Measurements from ENCODE around the gene KANSL1L. TPM values are rescaled to one million over a fixed set of nuclear protein-coding genes. Genes with fewer than 3 reads are reported as not detected.
"Not testable (repeated sequence)": the region's sequence is repeated elsewhere in the genome, so short reads cannot be mapped to it uniquely, and the experiment has no call there.

KANSL1L gene
- total and polyA plus RNA-seq, 10 of the 15 experiments (the other 5 are each of a cell fraction or from before 2014, with no cell fraction given), result 1.2 to 9.5 (median 3.7) TPM

DNA sequence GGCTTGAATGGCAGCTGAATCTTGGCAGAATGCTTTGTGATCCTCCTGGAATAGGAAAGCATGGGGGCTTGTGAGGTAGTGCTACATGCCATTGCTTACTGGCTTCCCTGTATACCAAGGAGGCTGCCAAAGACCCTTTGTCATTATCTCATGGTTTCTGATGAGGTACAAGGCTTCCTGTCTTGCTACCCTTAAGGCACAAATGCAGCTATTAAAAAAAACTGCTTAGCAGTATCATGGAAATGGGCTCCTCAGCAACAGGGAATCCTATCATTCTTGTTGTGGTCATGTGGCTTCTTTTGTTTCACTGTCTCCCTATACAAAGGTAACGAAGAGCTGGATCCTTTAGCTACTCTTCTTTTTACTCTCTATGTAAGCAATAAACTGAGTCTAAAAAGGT lies 6.6 kb upstream of the KANSL1L start:
- ATAC-seq, result no peak
- Histone ChIP-seq H3K27me3 (replicated peaks in 1 of 2; ENCODE audit: control insufficient read depth in 2 of 2, insufficient read depth in 2 of 2, low read length in 1 of 2) (no peaks in the 10 kb centered on the region), H3K4me2 (ENCODE audit: control insufficient read depth, insufficient read depth) (no peak overlapping the region), H2AFZ (ENCODE audit: control insufficient read depth, low read depth, low read length) (no peak overlapping the region), H3K79me2 (ENCODE audit: control insufficient read depth, insufficient read depth, low read length) (no peaks in the 10 kb centered on the region), H3K4me1 (ENCODE audit: control insufficient read depth, insufficient read depth, low read length) (no peaks in the 10 kb centered on the region), H3K36me3 (ENCODE audit: control insufficient read depth in 2 of 2, insufficient read depth in 2 of 2, low read length in 1 of 2) (no peaks in the 10 kb centered on the region), H4K20me1 (ENCODE audit: control insufficient read depth, insufficient read depth) (no peaks in the 10 kb centered on the region), H3K4me3 (no peak overlapping the region), H3K9ac (ENCODE audit: control insufficient read depth, insufficient read depth, low read length) (no peak overlapping the region), H3K9me3 (replicated peaks; ENCODE audit: control insufficient read depth, insufficient read depth, low read length) (no peaks in the 10 kb centered on the region), H3K27ac (ENCODE audit: control insufficient read depth, insufficient read depth) (no peak overlapping the region)
- no TSS peak for BruUV-seq (replicated peaks)
- WGBS (ENCODE audit: insufficient coverage, insufficient replicate concordance, low lambda C conversion rate, missing lambda C conversion rate), result 0% methylated on average over 1 of the region's 1 CpG
- in situ Hi-C loops (cut with MboI), result loop anchor here (25.0 kb wide), 1 partner anchor 1790 kb away; no protein-coding TSS in a partner anchor
- POLR2A ChIA-PET, result no interaction called here
- intact Hi-C loops (cut with micrococcal nuclease; ENCODE audit: unreplicated experiment), result no loop called here
- RAD21 ChIA-PET (ENCODE audit: unreplicated experiment), result interaction anchor here (0.6 to 1.1 kb wide), 2 partner anchors 26 to 100 kb away, joined by 3 read pairs; no protein-coding TSS in a partner anchor
- TF ChIP-seq, protein P1, sequence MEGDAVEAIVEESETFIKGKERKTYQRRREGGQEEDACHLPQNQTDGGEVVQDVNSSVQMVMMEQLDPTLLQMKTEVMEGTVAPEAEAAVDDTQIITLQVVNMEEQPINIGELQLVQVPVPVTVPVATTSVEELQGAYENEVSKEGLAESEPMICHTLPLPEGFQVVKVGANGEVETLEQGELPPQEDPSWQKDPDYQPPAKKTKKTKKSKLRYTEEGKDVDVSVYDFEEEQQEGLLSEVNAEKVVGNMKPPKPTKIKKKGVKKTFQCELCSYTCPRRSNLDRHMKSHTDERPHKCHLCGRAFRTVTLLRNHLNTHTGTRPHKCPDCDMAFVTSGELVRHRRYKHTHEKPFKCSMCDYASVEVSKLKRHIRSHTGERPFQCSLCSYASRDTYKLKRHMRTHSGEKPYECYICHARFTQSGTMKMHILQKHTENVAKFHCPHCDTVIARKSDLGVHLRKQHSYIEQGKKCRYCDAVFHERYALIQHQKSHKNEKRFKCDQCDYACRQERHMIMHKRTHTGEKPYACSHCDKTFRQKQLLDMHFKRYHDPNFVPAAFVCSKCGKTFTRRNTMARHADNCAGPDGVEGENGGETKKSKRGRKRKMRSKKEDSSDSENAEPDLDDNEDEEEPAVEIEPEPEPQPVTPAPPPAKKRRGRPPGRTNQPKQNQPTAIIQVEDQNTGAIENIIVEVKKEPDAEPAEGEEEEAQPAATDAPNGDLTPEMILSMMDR (IDR thresholded peaks at IDR 0.05 in 2 of 3, conservative IDR thresholded peaks at IDR 0.05 in 1 of 3; ENCODE audit: control insufficient read depth in 2 of 3, extremely low read depth in 1 of 3, insufficient read depth in 1 of 3, low read depth in 3 of 3, low read length in 3 of 3), result no peak
- no peak for TF ChIP-seq NFYA (IDR thresholded peaks at IDR 0.05; ENCODE audit: borderline replicate concordance, low read depth, low read length)
- TF ChIP-seq NBN (IDR thresholded peaks at IDR 0.05), result no peak
- TF ChIP-seq, protein P2, sequence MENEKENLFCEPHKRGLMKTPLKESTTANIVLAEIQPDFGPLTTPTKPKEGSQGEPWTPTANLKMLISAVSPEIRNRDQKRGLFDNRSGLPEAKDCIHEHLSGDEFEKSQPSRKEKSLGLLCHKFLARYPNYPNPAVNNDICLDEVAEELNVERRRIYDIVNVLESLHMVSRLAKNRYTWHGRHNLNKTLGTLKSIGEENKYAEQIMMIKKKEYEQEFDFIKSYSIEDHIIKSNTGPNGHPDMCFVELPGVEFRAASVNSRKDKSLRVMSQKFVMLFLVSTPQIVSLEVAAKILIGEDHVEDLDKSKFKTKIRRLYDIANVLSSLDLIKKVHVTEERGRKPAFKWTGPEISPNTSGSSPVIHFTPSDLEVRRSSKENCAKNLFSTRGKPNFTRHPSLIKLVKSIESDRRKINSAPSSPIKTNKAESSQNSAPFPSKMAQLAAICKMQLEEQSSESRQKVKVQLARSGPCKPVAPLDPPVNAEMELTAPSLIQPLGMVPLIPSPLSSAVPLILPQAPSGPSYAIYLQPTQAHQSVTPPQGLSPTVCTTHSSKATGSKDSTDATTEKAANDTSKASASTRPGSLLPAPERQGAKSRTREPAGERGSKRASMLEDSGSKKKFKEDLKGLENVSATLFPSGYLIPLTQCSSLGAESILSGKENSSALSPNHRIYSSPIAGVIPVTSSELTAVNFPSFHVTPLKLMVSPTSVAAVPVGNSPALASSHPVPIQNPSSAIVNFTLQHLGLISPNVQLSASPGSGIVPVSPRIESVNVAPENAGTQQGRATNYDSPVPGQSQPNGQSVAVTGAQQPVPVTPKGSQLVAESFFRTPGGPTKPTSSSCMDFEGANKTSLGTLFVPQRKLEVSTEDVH (IDR thresholded peaks at IDR 0.05; ENCODE audit: low read depth, partially characterized antibody), result no peak
- no peak for TF ChIP-seq PML (IDR thresholded peaks at IDR 0.05; ENCODE audit: low read length)
- TF ChIP-seq, protein P3, sequence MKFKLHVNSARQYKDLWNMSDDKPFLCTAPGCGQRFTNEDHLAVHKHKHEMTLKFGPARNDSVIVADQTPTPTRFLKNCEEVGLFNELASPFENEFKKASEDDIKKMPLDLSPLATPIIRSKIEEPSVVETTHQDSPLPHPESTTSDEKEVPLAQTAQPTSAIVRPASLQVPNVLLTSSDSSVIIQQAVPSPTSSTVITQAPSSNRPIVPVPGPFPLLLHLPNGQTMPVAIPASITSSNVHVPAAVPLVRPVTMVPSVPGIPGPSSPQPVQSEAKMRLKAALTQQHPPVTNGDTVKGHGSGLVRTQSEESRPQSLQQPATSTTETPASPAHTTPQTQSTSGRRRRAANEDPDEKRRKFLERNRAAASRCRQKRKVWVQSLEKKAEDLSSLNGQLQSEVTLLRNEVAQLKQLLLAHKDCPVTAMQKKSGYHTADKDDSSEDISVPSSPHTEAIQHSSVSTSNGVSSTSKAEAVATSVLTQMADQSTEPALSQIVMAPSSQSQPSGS (IDR thresholded peaks at IDR 0.05; ENCODE audit: low read length), result no peak
- no peak for TF ChIP-seq TAF1 (IDR thresholded peaks at IDR 0.05; ENCODE audit: borderline replicate concordance, low read depth, low read length)
- CTCF ChIA-PET, result interaction anchor here (0.7 to 1.1 kb wide), 2 partner anchors 104 to 156 kb away, joined by 3 to 6 read pairs; no protein-coding TSS in a partner anchor
- no peak for FAIRE-seq
- no peak for DNase-seq (ENCODE audit: low read depth, low spot score)
- SMC1A ChIA-PET (ENCODE audit: uncharacterized antibody, unreplicated experiment), result interaction anchor here (0.8 to 1.6 kb wide), 7 partner anchors 10 to 206 kb away, joined by 3 to 10 read pairs (median 3); no protein-coding TSS in a partner anchor

DNA sequence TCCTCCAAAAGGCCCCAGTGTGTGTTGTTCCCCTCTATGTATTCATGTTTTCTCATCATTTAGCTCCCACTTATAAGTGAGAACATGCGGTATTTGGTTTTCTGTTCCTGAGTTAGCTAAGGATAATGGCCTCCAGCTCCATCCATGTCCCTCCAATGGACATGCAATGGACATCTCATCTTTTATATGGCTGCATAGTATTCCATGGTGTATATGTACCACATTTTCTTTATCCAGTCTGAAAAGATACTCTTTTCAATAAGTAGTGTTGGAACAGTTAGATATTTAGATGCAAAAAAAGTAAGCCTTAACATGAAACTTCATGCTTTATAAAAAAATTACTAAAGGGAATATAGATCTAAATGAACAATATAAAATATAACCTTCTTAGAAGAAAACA lies 5.9 kb upstream of the KANSL1L start:
- WGBS (ENCODE audit: insufficient coverage, insufficient replicate concordance, low lambda C conversion rate, missing lambda C conversion rate), result 92% methylated on average over 1 of the region's 1 CpG
- H3K4me2 ChIP-seq (ENCODE audit: control insufficient read depth, insufficient read depth); H3K9ac ChIP-seq (ENCODE audit: control insufficient read depth, insufficient read depth, low read length); H3K79me2 ChIP-seq (ENCODE audit: control insufficient read depth, insufficient read depth, low read length); BruUV-seq (replicated peaks); H3K36me3 ChIP-seq (ENCODE audit: control insufficient read depth in 2 of 2, insufficient read depth in 2 of 2, low read length in 1 of 2); H3K4me1 ChIP-seq (ENCODE audit: control insufficient read depth, insufficient read depth, low read length); FAIRE-seq; intact Hi-C loops (cut with micrococcal nuclease; ENCODE audit: unreplicated experiment); DNase-seq (ENCODE audit: low read depth, low spot score); H2AFZ ChIP-seq (ENCODE audit: control insufficient read depth, low read depth, low read length); H3K27me3 ChIP-seq (replicated peaks in 1 of 2; ENCODE audit: control insufficient read depth in 2 of 2, insufficient read depth in 2 of 2, low read length in 1 of 2); H3K27ac ChIP-seq (ENCODE audit: control insufficient read depth, insufficient read depth); H3K9me3 ChIP-seq (replicated peaks; ENCODE audit: control insufficient read depth, insufficient read depth, low read length); ATAC-seq; H3K4me3 ChIP-seq; H4K20me1 ChIP-seq (ENCODE audit: control insufficient read depth, insufficient read depth): not testable (repeated sequence)
- ChIA-PET CTCF (interaction anchor here (1.1 kb wide), 1 partner anchor 104 kb away, joined by 6 read pairs; no protein-coding TSS in a partner anchor), RAD21 (ENCODE audit: unreplicated experiment) (interaction anchor here (1.3 kb wide), 1 partner anchor 13 kb away, joined by 4 read pairs; no protein-coding TSS in a partner anchor), POLR2A (interaction anchor here (1.9 kb wide), 1 partner anchor 19 kb away, joined by 4 read pairs; no protein-coding TSS in a partner anchor), SMC1A (ENCODE audit: uncharacterized antibody, unreplicated experiment) (interaction anchor here (1.1 to 1.8 kb wide), 5 partner anchors 10 to 199 kb away, joined by 3 to 10 read pairs (median 4); no protein-coding TSS in a partner anchor)
- in situ Hi-C loops (cut with MboI), result loop anchor here (25.0 kb wide), 1 partner anchor 1790 kb away; no protein-coding TSS in a partner anchor
